Stimulated activated CD4-positive, alpha-beta T cell treated with anti-CD3 and anti-CD28 coated beads, Interleukin-1b, Interleukin-23, amount 100 ng/mL, for 48 hours (primary cell): ENCODE data around the gene TNKS2.
"Not testable (repeated sequence)": the region's sequence is repeated elsewhere in the genome, so short reads cannot be mapped to it uniquely, and the experiment has no call there.

Experiments used
- DNase-seq: peaks from one replicate; pipeline ENCODE4 v3.0.0-alpha.2; 2020

TNKS2 gene

DNA sequence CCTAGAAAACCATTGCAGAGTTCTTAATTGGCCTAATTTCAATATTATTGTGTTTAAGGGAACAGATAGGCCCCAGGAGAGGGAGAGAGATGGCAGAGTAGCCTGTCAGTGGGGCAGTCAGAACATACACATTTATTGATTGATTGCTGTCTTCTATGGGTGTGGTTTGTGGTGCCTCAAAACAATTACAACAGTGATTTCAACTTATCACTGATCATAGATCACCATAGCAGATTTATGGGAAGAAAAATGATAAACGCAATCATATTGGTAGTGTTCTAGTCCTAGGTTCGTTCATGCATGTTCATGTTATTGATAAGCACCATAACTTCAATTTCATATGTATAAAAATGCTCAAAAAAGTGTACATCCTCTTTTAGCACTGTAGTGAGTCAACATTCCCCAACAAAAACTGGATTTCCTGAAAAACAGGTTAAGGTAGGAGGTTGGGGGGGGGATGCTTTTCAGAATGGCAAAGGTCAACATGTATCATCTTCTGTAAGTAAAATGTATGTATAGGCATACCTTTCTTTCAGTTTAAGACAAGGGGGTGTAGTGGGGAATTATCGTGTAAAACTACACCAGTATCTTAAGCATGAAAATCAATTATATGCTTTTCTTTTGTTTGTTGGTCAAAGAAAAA lies 1.1 kb upstream of the TNKS2 start:
- no peak for DNase-seq

DNA sequence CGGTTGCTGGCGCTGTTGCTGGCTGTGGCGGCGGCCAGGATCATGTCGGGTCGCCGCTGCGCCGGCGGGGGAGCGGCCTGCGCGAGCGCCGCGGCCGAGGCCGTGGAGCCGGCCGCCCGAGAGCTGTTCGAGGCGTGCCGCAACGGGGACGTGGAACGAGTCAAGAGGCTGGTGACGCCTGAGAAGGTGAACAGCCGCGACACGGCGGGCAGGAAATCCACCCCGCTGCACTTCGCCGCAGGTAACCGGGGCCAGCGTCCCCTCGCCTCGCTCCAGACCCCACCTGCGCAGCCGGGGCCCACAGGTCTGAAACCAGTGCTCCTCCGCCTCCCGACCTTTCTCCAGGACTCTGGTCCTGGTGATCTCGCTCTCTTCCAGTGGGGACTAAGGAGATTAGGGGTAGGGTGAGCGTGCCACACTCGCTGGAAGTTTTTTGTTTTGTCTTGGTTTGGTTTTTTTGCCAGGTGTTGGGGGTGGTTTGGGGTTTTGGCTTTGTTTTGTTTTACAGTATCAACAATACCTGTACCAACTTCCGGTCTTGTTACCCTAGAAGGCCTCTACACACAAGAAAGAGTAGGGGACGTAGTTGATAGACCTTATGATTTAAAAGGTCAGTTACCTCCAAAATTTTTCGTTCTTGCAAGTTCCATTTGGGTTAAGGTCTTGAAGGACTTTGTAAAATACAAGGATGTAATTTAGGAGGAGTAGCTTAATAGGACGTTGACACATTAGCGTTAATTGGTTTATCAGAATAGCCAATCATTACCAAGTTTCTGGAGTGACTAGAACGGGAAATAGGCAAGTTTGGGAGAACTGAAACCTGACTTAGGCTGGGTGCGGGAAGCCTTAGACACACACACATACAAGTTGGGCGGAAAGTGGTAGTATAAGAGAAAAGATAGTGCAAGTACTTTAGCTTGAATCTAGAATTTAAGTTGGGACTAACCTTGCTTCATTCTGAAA lies 704 bp downstream of the TNKS2 start:
- DNase-seq: peak; percentile 38

DNA sequence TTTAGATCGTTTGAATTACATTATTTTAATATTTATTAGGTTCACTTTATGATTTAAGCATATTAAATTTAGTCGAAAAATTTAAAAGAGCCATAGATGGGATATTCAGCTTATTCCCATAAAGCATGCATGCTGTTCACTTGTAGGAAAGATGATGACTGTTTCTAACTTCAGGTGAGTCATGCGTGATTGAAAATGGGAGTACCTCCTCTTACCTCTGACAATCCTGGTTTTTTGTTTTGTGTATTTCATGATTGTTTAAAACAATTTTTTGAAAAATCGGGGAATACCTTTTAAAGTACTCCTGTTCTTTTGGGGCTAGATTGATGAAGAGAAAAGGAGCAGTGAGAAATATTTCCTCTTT lies 1.4 kb downstream of the TNKS2 start:
- DNase-seq: no peak

DNA sequence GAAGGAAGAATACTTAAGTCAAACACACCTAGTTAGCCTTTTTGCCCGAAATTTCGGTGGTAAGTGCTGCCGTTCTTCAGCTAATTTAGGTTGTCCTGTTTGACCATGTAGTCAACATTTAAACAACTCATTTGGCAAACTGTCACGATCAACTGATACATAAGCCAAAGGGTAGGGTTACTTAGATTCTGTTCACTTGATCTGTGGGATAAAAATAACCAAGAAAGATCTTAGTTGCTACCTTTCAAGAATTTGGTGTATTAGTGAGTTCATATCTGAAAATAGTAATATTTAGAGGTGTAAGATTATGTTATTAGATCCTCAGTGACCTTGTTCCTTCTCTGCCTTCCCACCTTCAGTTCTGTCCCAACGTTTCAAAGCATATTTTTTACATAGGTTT lies 2.0 kb downstream of the TNKS2 start:
- DNase-seq: no peak

DNA sequence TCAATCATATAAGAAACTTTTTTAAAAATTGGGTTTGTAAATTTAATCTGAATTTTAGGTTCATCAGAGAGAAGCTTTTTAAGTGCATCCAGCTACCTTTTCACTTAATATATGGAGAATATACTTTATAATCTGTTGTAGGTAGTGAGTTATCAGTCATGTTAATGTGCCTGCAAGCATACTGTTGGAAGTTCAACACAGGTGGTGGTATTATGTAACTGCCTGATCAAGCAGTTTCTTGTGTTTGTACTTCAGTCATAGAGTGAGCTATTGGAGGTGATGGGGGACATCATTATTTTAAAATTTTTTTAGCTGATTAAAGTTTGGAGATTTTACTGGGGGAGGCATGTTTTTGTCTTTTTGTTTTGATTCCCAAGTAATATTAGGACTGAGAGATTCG lies 2.5 kb downstream of the TNKS2 start:
- DNase-seq: no peak

DNA sequence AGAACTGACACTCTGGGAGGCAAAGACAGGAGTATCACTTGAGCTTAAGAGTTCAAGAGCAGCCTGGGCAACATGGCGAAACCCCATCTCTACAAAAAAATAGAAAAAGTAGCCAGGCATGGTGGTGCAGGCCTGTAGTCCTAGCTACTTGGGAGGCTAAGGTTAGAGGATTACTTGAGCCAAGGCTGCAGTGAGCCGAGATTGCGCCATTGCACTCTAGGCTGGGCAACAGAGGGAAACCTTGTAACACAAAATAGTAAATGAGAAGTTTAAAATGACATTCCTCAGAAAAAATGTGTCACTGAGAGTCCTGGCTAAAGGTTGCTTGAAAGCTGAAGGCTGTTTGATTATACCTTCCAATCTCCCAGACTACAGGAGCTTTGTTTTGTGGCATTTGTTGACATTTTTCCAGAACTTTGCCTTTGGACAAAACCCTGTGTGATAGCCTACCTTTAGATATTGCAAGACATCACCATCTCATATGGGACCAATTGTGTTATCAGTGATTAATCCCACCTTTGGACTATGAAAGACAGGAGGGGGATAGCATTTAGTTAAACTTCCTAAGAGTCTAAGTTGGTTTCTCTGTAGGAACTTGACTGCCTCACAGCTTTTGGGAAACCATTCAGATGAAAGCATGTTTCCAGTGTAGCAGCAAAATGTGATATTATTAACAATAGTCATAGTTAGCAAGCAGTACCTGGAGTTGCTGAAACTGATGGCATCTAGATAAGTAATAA lies 5.3 kb downstream of the TNKS2 start:
- no peak for DNase-seq

DNA sequence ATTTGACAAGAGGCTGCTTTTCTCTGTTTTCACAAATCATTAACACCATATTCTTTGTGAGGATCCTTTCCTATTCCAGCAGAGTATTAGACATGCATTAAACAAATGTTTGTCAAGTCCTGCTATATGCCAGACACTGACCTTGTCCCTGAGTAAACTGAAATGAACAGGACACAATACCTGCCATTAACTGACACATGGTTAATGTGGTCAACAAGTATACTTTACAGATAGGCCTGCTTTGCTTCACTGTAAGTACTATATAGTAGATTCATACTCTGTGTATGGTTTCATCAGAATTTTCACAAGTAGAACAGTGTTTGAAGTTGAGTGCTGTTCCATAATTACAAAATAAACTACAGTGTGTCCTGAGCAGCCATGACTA lies 5.9 kb downstream of the TNKS2 start:
- DNase-seq: no peak

DNA sequence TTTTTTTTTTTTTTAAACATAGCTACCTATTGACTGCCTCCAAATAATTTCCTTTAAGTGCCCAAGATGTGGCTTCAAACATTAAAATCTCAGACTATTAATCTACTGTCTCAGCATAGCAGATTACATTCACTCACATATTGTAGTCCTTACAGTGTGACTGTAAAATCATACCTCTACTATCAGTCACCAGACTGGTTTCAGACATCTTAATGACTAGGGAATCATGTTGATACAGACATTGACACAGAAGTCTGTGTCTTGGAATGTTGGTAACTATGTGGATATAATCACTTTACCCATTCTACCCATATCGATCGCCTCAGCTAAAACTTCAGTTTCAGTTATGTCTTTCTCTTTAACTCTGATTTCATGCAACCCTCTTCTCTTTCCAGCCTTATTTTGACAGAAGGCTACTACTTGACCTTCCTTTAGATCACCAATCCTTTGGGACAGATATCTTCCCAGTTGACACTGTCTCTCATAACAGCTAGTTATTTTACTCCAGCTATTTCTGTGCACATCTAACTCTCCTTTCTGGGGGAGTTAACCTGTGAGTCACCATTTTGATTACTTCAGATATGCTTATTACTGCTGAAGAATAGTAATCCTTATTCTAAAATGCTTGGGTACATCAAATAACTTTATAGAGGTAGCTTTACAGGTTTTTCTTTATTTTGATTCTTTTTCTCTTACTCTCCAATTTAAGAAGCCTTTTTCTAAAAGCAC lies 7.0 kb downstream of the TNKS2 start:
- DNase-seq: no peak

DNA sequence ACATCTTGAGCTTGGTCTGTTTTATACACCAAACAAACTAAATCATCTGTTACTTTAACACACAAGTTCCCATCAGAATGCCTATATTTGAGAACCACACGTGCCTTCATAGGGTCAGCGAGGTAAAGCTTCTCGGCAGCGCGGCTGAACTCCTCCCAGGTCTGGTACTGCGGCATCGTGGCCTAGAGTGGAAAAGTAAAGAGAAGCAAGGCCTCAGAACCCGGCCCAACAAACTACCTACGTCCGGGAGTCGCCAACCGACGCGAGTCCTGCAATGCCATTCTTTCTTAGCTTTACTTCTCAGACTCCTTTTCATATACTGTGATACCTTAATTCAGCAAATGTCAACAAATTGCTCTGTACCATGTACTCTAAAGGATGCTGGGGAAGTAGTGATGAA lies 9.0 kb downstream of the TNKS2 start:
- not testable (repeated sequence) for DNase-seq

DNA sequence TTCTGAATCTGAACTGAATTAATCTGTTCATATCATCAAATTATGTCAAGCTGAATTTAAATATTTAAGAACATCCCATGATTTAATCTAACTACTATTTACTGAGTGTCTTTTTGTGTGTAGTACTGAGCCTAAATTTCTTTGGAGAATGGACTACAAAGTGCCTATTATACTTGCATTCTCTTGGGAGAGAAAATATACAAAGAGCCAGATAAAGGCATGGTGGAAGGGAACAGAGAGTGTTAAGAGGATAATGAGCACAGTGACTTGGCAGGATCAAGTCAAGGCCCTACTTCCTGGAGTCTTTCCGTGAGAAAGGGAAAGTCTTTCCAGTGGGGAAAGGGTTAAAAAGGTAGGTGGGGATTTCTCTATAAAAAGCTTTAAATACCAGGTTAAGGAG lies 15.0 kb downstream of the TNKS2 start:
- DNase-seq: no peak

DNA sequence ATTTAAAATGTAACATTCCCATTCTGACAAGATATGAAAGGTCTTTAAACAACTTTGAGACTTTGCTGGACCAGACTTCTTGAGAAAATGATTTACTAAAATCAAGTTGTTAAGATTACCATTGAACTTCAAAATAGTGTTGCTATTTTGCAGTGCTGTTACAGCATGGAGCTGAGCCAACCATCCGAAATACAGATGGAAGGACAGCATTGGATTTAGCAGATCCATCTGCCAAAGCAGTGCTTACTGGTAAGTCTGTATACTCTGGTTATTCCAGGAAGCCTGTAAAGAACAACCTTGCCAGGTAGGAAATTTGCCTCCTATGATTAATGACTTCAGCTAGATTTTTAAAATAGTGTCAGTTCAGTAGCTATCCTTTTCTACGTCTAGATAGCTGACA lies 18.8 kb downstream of the TNKS2 start:
- DNase-seq: no peak

DNA sequence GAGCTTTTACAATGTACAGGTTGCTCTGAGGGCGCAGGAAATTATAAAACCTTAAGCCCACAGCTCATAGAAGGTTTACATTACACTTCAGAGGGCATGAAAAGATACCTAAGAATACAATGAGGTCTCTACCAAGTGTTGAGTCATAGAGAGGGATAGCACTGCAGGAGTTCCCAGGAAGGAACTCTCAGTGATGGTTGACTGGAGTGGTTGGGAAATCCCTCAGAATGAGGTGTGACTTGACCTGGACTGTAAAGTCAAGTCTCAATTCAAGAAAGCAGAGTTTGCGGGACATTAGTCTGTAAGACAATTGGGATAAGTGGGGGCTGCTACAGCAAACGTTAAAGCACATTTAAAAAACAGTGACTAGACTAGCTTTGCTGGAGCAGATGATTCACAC lies 21.9 kb downstream of the TNKS2 start:
- DNase-seq: no peak

DNA sequence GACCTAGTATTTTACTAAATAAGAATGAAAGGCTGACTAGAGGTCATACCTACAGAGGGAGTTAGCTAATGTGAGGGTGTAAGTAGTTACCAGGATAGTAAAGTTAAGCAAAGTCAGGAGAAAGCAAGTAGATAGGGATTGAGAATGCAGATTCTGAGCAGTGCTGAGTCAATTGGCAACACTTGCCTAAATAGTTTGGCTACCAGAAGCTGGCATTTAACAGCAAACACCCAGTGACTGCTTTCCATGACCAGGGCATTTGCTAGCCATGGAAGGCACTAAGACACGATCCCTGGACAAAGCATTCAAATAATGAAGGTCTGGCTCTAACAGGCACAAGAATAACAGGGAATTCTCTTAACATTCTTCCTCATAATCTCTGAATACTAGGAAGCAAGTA lies 25.9 kb downstream of the TNKS2 start:
- no peak for DNase-seq

DNA sequence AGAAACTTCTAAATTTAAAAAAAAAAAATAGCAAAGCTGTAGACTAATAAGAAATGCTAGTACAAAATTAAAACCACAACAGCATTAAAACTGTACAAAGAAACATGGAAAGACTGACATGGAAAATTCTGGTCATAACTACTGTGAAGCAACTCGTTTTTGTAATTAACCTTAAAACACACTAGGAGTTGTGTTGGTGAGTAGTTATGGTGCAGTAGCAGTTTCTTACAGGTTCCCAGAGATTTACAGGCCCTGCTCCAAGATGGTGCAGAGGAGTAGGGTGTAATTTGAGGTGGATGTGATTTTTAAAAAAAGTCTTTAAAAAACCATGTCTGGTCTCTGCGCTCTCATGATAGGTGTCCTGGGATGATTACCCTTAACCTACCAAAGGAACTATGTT lies 31.0 kb downstream of the TNKS2 start:
- DNase-seq: no peak

DNA sequence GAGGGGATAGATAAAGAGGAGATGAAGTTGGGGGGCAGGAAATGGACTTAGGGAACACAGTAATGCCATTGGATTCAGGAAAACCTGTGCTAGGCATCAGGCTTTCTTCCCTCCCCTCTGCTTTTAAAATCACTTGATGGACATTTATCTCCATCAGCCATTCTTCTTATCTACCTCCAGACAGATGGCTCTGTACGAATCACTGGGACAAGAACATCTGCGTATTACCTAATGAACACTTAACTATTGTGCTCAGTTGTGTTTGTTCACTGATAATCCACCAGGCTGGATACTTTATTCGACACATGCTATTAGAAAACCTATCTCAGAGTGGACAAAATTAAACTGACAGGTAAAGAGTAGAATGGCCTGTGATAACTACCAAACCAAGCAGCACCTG lies 40.0 kb downstream of the TNKS2 start:
- no peak for DNase-seq

DNA sequence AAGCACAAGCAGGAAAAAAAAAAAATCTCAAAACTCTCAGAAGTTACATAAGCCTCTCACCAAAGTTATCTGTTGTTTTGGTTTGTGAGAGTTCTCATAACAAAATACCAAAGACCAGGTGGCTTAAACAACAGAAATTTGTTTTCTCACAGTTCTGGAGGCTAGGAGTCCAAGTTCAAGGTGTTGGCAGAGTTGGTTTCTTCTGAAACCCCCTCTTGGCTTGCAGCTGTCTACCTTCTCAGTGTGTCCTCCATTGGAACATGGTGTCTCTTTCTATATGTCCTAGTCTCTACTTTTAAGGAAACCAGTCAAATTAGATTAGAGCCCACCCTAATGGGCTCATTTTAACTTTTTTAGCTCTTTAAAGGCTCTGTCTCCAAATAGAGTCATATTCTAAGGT lies 44.9 kb downstream of the TNKS2 start:
- DNase-seq: no peak

DNA sequence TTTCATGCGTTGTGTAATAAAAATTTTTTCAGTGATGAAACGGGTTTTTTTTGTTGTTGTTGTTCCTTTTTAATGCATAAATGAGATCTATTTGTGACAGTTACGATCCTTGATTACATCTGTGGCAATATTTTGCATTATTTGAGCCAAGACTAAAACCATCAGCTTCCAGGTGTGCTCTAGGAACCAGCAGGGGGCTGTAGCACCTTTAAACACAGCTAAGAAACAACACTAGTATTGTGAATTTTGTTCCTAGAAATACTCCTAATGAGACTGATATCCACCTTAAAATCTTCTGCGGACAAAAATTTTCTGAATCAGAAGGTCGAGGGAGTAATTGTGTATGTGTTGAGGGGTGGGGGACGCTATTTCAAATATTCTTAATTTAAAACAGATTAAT lies 58.4 kb downstream of the TNKS2 start:
- no peak for DNase-seq

DNA sequence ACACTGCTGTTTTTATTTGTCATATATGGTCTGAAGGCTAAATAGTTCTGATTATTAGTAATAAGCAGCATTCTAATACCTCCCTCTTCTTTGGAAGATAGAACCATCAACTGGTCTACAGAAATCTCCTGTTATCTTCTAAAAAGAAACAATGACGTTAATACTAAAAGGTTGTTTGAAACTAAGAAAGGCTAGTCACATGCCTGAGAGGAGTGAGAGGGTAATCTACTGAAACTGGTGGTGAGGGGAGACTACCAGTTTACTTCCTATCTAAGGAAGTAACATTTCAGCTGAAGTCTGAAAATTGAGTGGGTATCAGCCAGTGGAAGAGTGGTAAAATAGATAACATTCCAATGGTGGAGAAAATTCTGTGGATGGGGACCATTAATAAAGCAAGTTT lies 62.7 kb downstream of the TNKS2 start:
- no peak for DNase-seq

DNA sequence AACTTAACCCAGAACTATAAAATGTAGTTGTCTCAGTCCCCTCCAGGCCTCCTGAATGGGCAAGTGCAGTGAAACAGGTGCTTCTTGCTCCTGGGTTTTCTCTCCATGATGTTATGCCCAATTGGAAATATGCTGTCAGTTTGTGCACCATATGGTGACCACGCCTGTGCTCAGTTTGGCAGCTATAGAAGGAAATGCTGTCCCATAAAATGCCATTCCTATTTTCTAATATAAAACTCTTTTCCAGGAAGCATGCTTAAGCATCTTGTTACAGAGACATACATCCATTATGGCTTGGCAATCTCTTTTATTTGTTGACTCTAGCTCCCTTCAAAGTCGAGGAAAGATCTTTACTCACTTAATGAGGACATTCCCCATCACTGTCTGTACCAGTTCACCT lies 65.9 kb downstream of the TNKS2 start:
- no peak for DNase-seq

DNA sequence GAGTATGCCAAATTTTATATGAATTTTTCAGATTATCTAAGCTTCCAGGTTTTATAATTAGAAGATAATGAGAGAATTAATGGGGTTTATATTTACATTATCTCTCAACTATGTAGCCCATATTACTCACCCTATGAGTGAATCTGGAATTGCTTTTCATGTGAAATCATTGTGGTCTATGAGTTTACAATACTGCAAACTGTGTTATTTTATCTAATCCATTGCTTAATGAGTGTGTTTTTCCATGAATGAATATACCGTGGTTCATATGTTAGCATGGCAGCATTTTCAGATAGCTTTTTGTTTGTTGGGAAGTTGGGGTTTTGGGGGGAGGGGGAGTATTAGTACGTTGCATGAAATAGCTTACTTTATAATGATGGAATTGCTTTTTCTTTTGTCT lies 66.5 kb downstream of the TNKS2 start:
- DNase-seq: no peak

DNA sequence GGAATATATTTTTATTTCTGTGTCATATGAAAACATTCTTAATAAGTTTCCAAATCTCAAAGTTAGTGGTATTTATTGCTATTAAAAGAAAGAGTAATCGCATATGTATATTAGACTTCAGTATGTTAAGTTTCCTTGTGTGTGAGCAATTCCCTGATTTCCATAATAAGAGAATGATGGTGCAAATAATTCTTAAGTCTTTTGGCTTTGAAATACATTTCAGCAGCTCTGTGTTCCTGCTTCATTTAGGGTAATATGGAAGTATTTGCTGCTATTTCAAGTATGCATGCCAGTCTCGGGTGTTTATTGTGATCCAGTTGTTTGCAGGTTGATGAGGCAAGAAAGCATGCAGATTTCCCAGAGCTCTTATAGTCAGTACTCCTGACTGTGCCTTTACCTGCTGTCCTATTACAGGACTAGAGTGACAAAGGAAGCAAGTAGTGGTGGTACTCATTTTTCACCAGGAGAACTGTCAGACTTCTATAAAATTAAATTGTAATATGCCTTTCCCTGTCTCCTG lies 67.4 kb downstream of the TNKS2 start:
- no peak for DNase-seq

DNA sequence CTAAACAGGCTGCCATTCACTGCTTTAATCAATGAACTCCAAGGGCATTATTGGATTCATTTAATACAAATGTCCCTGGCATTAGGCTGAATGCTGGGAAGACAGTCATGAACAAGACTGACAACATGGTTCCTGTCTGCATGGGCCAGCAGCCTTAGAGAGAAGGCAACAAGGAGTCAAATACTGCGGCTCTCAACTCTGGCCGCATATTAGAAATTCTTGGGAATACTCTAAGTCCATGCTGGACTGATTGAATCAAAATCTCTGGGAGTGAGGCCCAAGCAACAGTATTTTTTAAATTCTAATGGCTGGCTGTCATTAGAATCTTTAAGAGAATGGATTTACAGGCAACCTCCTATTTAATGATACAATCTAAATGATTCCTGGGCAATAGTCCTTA lies 76.9 kb downstream of the TNKS2 start:
- DNase-seq: no peak

DNA sequence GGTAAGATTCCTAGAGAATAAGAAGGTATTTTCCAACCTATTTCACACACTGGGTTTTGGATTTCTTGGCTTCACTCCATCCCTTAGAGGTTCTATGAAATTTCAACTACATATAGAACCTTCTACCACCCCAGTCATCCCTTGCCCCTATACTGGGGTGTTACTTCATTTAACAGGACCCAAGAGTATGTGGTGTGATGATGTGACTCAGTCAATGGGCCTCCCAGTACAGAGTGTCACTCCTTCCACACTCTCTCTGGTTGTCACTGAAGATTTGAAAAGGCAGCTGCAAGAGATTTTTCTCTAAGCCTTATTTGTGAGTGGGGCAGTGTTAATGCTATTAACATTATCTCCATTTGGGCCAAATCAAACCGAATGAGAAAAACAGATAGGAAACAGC lies 77.6 kb downstream of the TNKS2 start:
- DNase-seq: no peak
